ENCODE results near the gene ZNF48. TPM values are rescaled to one million over a fixed set of nuclear protein-coding genes. Genes with fewer than 3 reads are reported as not detected.

The ZNF48 gene
- polyA plus RNA-seq, 1 donor (not counting 4 experiments of a cell fraction or from before 2014, with no cell fraction given), result 4.3 TPM

GRCh38 chr16:30437511-30438046, 42.4 kb downstream of the ZNF48 start:
- H4K20me1 ChIP-seq (ENCODE audit: control insufficient read depth, extremely low read depth, insufficient read depth, low read length), result no peaks in the 10 kb centered on the region
- DNase-seq (ENCODE audit: low read depth, low spot score), result no peak
- H3K4me3 ChIP-seq (ENCODE audit: control insufficient read depth in 2 of 3, extremely low read depth in 1 of 3, insufficient read depth in 2 of 3, low read depth in 1 of 3, low read length in 3 of 3), result no peak overlapping the region
- TF ChIP-seq EZH2 (IDR thresholded peaks at IDR 0.05; ENCODE audit: low read length) (no peak), CTCF (optimal IDR thresholded peaks at IDR 0.05 in 1 of 3, IDR thresholded peaks at IDR 0.05 in 1 of 3, conservative IDR thresholded peaks at IDR 0.05 in 1 of 3; ENCODE audit: extremely low read depth in 1 of 3, insufficient read depth in 2 of 3, low read length in 3 of 3) (no peak)
- no peak overlapping the region for H3K4me2 ChIP-seq (ENCODE audit: control insufficient read depth, extremely low read depth, insufficient read depth, low read depth, low read length)
- H3K36me3 ChIP-seq (ENCODE audit: control insufficient read depth in 2 of 2, extremely low read depth in 1 of 2, insufficient read depth in 2 of 2, low read length in 2 of 2), result no peaks in the 10 kb centered on the region
- no peaks in the 10 kb centered on the region for H3K9me1 ChIP-seq (ENCODE audit: control insufficient read depth, extremely low read depth, insufficient read depth, low read length)
- no peak overlapping the region for H2AFZ ChIP-seq (ENCODE audit: control insufficient read depth, low read length)
- no peaks in the 10 kb centered on the region for H3K9me3 ChIP-seq (ENCODE audit: control insufficient read depth, low read depth, low read length)
- dilution Hi-C loops (cut with MboI; ENCODE audit: extremely low pct_ligation_motif_present, low sequenced_read_pairs), result no loop called here
- peaks cover 7% of the 10 kb centered on the region for H3K4me1 ChIP-seq (ENCODE audit: control insufficient read depth, extremely low read depth, insufficient read depth, low read length)
- H3K27ac ChIP-seq (ENCODE audit: control insufficient read depth, insufficient read depth, low read length), result no peak overlapping the region
- no peak for FAIRE-seq
- H3K27me3 ChIP-seq (ENCODE audit: control insufficient read depth, extremely low read depth, insufficient read depth, low read length), result no peaks in the 10 kb centered on the region
- H3K9ac ChIP-seq (ENCODE audit: control insufficient read depth, extremely low read depth, insufficient read depth, low read length), result no peak overlapping the region
- no peaks in the 10 kb centered on the region for H3K79me2 ChIP-seq (ENCODE audit: control insufficient read depth, insufficient read depth, low read length)

GRCh38 chr16:30438835-30439234, 43.6 kb downstream of the ZNF48 start:
- no peak overlapping the region for H2AFZ ChIP-seq (ENCODE audit: control insufficient read depth, low read length)
- peaks cover 7% of the 10 kb centered on the region for H3K4me1 ChIP-seq (ENCODE audit: control insufficient read depth, extremely low read depth, insufficient read depth, low read length)
- H3K27ac ChIP-seq (ENCODE audit: control insufficient read depth, insufficient read depth, low read length), result no peak overlapping the region
- H3K4me3 ChIP-seq (ENCODE audit: control insufficient read depth in 2 of 3, extremely low read depth in 1 of 3, insufficient read depth in 2 of 3, low read depth in 1 of 3, low read length in 3 of 3), result no peak overlapping the region
- H3K9me3 ChIP-seq (ENCODE audit: control insufficient read depth, low read depth, low read length), result no peaks in the 10 kb centered on the region
- H3K36me3 ChIP-seq (ENCODE audit: control insufficient read depth in 2 of 2, extremely low read depth in 1 of 2, insufficient read depth in 2 of 2, low read length in 2 of 2), result peaks cover 0 to 7% of the 10 kb centered on the region in 2 experiments
- H3K9ac ChIP-seq (ENCODE audit: control insufficient read depth, extremely low read depth, insufficient read depth, low read length), result no peak overlapping the region
- no peaks in the 10 kb centered on the region for H3K79me2 ChIP-seq (ENCODE audit: control insufficient read depth, insufficient read depth, low read length)
- no peak overlapping the region for H3K4me2 ChIP-seq (ENCODE audit: control insufficient read depth, extremely low read depth, insufficient read depth, low read depth, low read length)
- no peaks in the 10 kb centered on the region for H3K9me1 ChIP-seq (ENCODE audit: control insufficient read depth, extremely low read depth, insufficient read depth, low read length)
- no peak for TF ChIP-seq CTCF (optimal IDR thresholded peaks at IDR 0.05 in 1 of 3, IDR thresholded peaks at IDR 0.05 in 1 of 3, conservative IDR thresholded peaks at IDR 0.05 in 1 of 3; ENCODE audit: extremely low read depth in 1 of 3, insufficient read depth in 2 of 3, low read length in 3 of 3)
- TF ChIP-seq EZH2 (IDR thresholded peaks at IDR 0.05; ENCODE audit: low read length), result no peak
- FAIRE-seq (no peak), DNase-seq (ENCODE audit: low read depth, low spot score) (no peak)
- dilution Hi-C loops (cut with MboI; ENCODE audit: extremely low pct_ligation_motif_present, low sequenced_read_pairs), result no loop called here
- no peaks in the 10 kb centered on the region for H3K27me3 ChIP-seq (ENCODE audit: control insufficient read depth, extremely low read depth, insufficient read depth, low read length)
- no peaks in the 10 kb centered on the region for H4K20me1 ChIP-seq (ENCODE audit: control insufficient read depth, extremely low read depth, insufficient read depth, low read length)
